Measurements from ENCODE around the gene USF1.

- no peak for TF ChIP-seq CTCF (IDR thresholded peaks at IDR 0.05)
- peak in 1 of 4 donors; percentile 33 for TF ChIP-seq POLR2A (IDR thresholded peaks at IDR 0.05)
These were observed 22.8 kb upstream of the USF1 start for GRCh38 chr1:161068306-161069234.

Data from esophagus squamous epithelium (tissue), 4 donors.